ENCODE data around the gene LRRC8B. TPM values are rescaled to one million over a fixed set of nuclear protein-coding genes. Genes with fewer than 3 reads are reported as not detected.

LRRC8B gene
- total RNA-seq, 1 experiment from 2014 or later = 42.9 TPM

DNA sequence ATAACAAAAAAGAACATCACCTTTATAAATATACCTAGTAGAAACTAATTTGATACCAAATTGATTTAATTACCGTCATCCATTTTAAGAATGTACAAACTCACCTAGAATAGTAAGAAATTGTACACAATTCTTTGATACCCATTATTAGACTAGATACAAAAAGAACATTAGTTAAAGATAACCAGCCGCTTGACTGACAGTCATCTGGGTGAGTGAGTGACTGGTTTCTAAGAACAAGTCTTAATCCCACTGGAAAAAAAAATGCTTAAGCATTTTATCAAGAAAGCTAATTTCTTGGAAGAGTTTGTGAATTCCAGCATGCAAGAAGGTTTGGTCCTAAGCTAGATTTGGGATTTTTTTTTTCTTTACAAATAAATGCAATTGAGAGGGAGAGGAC, 10.9 kb downstream of the LRRC8B start:
- Mint-ChIP-seq H3K4me3 (ENCODE audit: low read depth, unreplicated experiment) (no peak overlapping the region), H3K27me3 (ENCODE audit: unreplicated experiment) (no peaks in the 10 kb centered on the region), H3K36me3 (ENCODE audit: insufficient read depth, unreplicated experiment) (no peaks in the 10 kb centered on the region), H3K27ac (ENCODE audit: unreplicated experiment) (no peak overlapping the region), H3K4me1 (ENCODE audit: low read depth, unreplicated experiment) (peaks cover 18% of the 10 kb centered on the region), H3K9me3 (ENCODE audit: low read depth, unreplicated experiment) (peaks cover 4% of the 10 kb centered on the region)
- DNase-seq = no peak
- intact Hi-C loops (cut with micrococcal nuclease; ENCODE audit: unreplicated experiment) = no loop called here
- CTCF ChIA-PET = interaction anchor here (0.6 kb wide), 1 partner anchor 767 kb away, joined by 4 read pairs; no protein-coding TSS in a partner anchor
- TF ChIP-seq, protein P1, sequence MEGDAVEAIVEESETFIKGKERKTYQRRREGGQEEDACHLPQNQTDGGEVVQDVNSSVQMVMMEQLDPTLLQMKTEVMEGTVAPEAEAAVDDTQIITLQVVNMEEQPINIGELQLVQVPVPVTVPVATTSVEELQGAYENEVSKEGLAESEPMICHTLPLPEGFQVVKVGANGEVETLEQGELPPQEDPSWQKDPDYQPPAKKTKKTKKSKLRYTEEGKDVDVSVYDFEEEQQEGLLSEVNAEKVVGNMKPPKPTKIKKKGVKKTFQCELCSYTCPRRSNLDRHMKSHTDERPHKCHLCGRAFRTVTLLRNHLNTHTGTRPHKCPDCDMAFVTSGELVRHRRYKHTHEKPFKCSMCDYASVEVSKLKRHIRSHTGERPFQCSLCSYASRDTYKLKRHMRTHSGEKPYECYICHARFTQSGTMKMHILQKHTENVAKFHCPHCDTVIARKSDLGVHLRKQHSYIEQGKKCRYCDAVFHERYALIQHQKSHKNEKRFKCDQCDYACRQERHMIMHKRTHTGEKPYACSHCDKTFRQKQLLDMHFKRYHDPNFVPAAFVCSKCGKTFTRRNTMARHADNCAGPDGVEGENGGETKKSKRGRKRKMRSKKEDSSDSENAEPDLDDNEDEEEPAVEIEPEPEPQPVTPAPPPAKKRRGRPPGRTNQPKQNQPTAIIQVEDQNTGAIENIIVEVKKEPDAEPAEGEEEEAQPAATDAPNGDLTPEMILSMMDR (IDR thresholded peaks at IDR 0.05; ENCODE audit: unreplicated experiment) = no peak
- no TSS peak for BruUV-seq (replicated peaks)

DNA sequence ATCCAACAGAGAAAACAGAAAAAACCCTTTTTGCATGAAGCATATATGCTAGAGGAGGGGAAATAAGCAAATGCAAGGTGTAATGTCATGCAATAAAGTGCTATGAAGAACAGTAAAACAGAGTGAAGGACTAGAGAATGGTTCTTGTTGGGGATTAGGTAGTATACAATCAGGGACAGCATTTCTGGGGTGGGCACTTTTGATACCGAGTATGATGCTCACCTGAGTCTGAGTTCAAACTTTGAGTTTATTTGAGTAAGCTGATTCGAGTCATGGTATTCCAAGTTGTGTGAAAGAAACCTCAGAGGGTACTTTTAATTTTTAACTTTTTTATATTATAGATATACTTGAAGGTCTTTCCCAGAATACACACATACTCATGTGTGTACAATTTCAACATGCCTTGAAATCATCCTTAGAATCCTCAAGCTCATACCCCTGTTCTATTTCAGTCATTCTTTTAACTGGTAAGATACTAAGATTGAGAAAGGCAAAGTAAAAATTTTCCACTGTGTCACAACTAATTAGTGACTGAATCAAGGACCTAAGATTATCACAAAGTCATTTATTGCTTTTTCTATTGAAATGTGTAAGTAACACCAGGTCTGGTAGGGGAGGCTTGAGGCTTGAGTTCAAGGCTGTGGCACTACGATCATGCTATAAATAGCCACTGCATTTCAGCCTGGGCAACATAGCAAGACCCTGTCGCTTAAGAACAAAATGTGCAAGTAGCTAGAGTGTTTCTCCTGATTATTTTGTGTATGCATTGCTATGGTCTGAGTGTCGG, 12.1 kb downstream of the LRRC8B start:
- Mint-ChIP-seq H3K36me3 (ENCODE audit: insufficient read depth, unreplicated experiment) (no peaks in the 10 kb centered on the region), H3K4me3 (ENCODE audit: low read depth, unreplicated experiment) (no peak overlapping the region), H3K27ac (ENCODE audit: unreplicated experiment) (no peak overlapping the region), H3K27me3 (ENCODE audit: unreplicated experiment) (no peaks in the 10 kb centered on the region), H3K4me1 (ENCODE audit: low read depth, unreplicated experiment) (peaks cover 9% of the 10 kb centered on the region), H3K9me3 (ENCODE audit: low read depth, unreplicated experiment) (peaks cover 4% of the 10 kb centered on the region)
- CTCF ChIA-PET = no interaction called here
- DNase-seq = no peak
- no TSS peak for BruUV-seq (replicated peaks)
- intact Hi-C loops (cut with micrococcal nuclease; ENCODE audit: unreplicated experiment) = loop anchor here (1.0 kb wide), 1 partner anchor 8 kb away; no protein-coding TSS in a partner anchor
- TF ChIP-seq, protein P1 (IDR thresholded peaks at IDR 0.05; ENCODE audit: unreplicated experiment) = no peak

- H3K36me3 Mint-ChIP-seq (ENCODE audit: insufficient read depth, unreplicated experiment) = no peaks in the 10 kb centered on the region
- H3K4me1 Mint-ChIP-seq (ENCODE audit: low read depth, unreplicated experiment) = no peaks in the 10 kb centered on the region
- H3K27ac Mint-ChIP-seq (ENCODE audit: unreplicated experiment) = no peak overlapping the region
These were observed 13.7 kb downstream of the LRRC8B start for GRCh38 chr1:89538361-89538760.

DNA sequence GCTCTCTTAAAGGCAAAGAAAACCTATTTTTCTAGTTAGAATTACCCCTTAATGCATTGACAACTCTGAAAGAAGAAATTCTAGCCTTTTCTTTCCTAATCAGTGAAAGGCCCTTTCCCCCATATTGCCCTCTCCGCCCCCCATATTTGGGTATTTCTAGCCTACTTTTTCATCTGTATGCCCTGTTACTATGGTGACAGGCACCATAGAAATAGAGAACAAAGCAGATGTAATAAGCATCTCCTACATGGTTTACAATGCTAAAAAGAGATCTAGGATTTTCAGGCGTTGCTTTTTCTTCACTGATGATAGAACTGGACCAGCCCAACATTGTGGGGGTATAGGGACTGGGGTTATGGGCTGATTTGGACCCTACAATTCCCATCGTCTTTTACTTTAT, 14.5 kb downstream of the LRRC8B start:
- TF ChIP-seq, protein P1 (IDR thresholded peaks at IDR 0.05; ENCODE audit: unreplicated experiment) = no peak
- no peaks in the 10 kb centered on the region for H3K36me3 Mint-ChIP-seq (ENCODE audit: insufficient read depth, unreplicated experiment)
- H3K4me1 Mint-ChIP-seq (ENCODE audit: low read depth, unreplicated experiment) = no peaks in the 10 kb centered on the region
- no peaks in the 10 kb centered on the region for H3K9me3 Mint-ChIP-seq (ENCODE audit: low read depth, unreplicated experiment)
- no peak overlapping the region for H3K27ac Mint-ChIP-seq (ENCODE audit: unreplicated experiment)
- no peak for DNase-seq
- BruUV-seq (replicated peaks) = no TSS peak
- H3K27me3 Mint-ChIP-seq (ENCODE audit: unreplicated experiment) = no peaks in the 10 kb centered on the region
- CTCF ChIA-PET = no interaction called here
- no peak overlapping the region for H3K4me3 Mint-ChIP-seq (ENCODE audit: low read depth, unreplicated experiment)
- intact Hi-C loops (cut with micrococcal nuclease; ENCODE audit: unreplicated experiment) = no loop called here

More at GRCh38 chr1:89538361-89538760, 13.7 kb downstream of the LRRC8B start:
- CTCF ChIA-PET = no interaction called here
- no TSS peak for BruUV-seq (replicated peaks)
- H3K27me3 Mint-ChIP-seq (ENCODE audit: unreplicated experiment) = no peaks in the 10 kb centered on the region
- TF ChIP-seq, protein P1 (IDR thresholded peaks at IDR 0.05; ENCODE audit: unreplicated experiment) = no peak
- intact Hi-C loops (cut with micrococcal nuclease; ENCODE audit: unreplicated experiment) = no loop called here
- no peak overlapping the region for H3K4me3 Mint-ChIP-seq (ENCODE audit: low read depth, unreplicated experiment)
- no peak for DNase-seq
- H3K9me3 Mint-ChIP-seq (ENCODE audit: low read depth, unreplicated experiment) = no peaks in the 10 kb centered on the region
